Inferior parietal cortex (tissue), 1 donor: ENCODE results near the gene THBS4.
A peak's percentile ranks its signal among the peaks of the same experiment; 100 is the strongest.
"Not testable (repeated sequence)": the region's sequence is repeated elsewhere in the genome, so short reads cannot be mapped to it uniquely, and the experiment has no call there.

Experiments
- DNase-seq: peaks from one replicate; pipeline ENCODE4 v3.0.0-alpha.2; 2016; ENCODE audit errors: extremely low spot score

The THBS4 gene

GRCh38 chr5:80076131-80077050 lies 41.2 kb downstream of the THBS4 start:
- no peak for DNase-seq

- DNase-seq = no peak
These were observed 42.0 kb downstream of the THBS4 start for GRCh38 chr5:80077051-80077714.

- DNase-seq = no peak
These were observed 43.8 kb downstream of the THBS4 start for GRCh38 chr5:80078921-80079320.

- peak; percentile 30 for DNase-seq
These were observed 47.1 kb downstream of the THBS4 start for GRCh38 chr5:80082281-80082680.

GRCh38 chr5:80082731-80083100 lies 47.6 kb downstream of the THBS4 start:
- peak; percentile 81 for DNase-seq

- DNase-seq = peak; percentile 85
These were observed 48.1 kb downstream of the THBS4 start for GRCh38 chr5:80083101-80083890.

GRCh38 chr5:80090884-80091166 lies 55.7 kb downstream of the THBS4 start:
- DNase-seq = no peak

- DNase-seq = peak; percentile 79
These were observed 56.6 kb downstream of the THBS4 start for GRCh38 chr5:80091792-80092192.

- DNase-seq = no peak
These were observed 57.4 kb downstream of the THBS4 start for GRCh38 chr5:80092486-80093107.

GRCh38 chr5:80093796-80094195 lies 58.6 kb downstream of the THBS4 start:
- DNase-seq = no peak

- no peak for DNase-seq
These were observed 59.1 kb downstream of the THBS4 start for GRCh38 chr5:80094236-80094738.

- DNase-seq = no peak
These were observed 62.3 kb downstream of the THBS4 start for GRCh38 chr5:80097451-80097850.

- DNase-seq = no peak
These were observed 66.8 kb downstream of the THBS4 start for GRCh38 chr5:80101993-80102392.

- DNase-seq = no peak
These were observed 68.2 kb downstream of the THBS4 start for GRCh38 chr5:80103371-80103770.

- DNase-seq = no peak
These were observed 70.7 kb downstream of the THBS4 start for GRCh38 chr5:80105698-80106439.

GRCh38 chr5:80106916-80107315 lies 71.8 kb downstream of the THBS4 start:
- no peak for DNase-seq

- no peak for DNase-seq
These were observed 74.7 kb downstream of the THBS4 start for GRCh38 chr5:80109646-80110478.

GRCh38 chr5:80111376-80111990 lies 76.3 kb downstream of the THBS4 start:
- DNase-seq = not testable (repeated sequence)

- no peak for DNase-seq
These were observed 79.7 kb downstream of the THBS4 start for GRCh38 chr5:80114860-80115259.

GRCh38 chr5:80116000-80116399 lies 80.9 kb downstream of the THBS4 start:
- DNase-seq = no peak
